Hematopoietic multipotent progenitor cell (in vitro differentiated cells): ENCODE measurements around the gene UQCRHL. TPM values are rescaled to one million over a fixed set of nuclear protein-coding genes. Genes with fewer than 3 reads are reported as not detected.
"Not testable (repeated sequence)": the region's sequence is repeated elsewhere in the genome, so short reads cannot be mapped to it uniquely, and the experiment has no call there.

Experiments used
- DNase-seq, 3 donors: peaks; one replicate each; pipeline ENCODE4 v3.0.0-alpha.2; 2011 to 2015; ENCODE audit warnings: low read depth in 2 of 3, low spot score in 2 of 3
- total RNA-seq: library from RNA; depleted of rRNA; stranded (reverse); fragments of >200 nt; gene quantifications from one replicate; pipeline ENCODE4 v1.2.3, GENCODE V29; 2012

The UQCRHL gene
- total RNA-seq, result 0.54 TPM

DNA sequence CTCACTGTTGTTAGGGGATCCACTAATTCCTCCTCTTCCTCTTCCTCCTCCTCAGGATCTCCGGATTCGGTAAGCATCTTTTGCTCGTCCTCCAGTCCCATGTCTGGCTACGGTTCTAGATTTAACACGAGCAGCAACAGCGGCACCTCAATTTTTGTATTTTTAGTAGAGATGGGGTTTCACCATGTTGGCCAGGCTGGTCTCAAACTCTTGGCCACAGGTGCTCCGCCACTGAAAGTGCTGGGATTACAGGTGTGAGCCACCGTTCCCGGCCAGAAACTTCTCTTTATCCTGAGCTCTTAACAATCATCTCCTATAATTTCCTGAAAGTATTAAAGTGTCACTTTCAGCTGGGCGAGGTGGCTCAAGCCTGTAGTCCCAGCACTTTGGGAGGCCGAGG, at the start of gene UQCRHL:
TSS of gene UQCRHL (minus strand) at position 101 of the 400 bp plus-strand sequence. CDS start at position 101, 0 bp downstream.
- DNase-seq, result not testable (repeated sequence)

DNA sequence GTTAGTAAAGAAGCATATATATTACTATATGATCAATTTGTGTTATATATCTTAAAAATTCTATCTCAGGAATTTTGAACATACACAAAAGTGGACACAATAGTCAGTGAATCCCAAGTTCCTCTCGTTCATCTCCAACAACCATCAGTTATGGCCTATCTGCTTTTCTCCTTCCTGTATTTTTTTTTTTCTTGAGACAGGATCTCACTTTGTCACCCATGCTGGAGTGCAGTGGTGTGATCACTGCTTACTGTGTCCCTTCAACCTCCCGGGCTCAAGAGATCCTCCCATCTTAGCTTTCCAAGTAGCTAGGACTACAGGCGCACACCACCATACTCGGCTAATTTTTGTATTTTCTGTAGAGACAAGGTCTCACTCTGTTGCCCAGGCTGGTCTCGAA, 49.4 kb upstream of the UQCRHL start:
- no peak for DNase-seq

DNA sequence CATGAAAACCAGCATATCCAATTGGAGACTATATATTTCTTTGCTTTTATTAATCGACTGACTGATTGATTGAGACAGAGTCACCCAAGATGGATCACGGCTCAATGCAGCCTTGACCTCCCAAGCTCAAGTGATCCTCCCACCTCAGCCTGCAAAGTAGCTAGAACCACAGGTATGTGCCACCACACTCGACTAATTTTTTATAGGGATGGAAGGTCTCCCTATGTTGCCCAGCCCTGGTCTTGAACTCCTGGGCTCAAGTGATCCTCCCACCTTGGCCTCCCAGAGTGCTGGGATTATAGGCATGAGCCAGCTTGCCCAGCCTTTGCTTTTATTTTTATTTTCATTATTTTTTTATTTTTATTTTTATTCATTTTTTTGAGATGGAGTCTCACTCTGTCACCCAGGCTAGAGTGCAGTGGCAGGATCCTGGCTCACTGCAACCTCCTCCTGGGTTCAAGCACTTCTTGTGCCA, 45.4 kb upstream of the UQCRHL start:
- DNase-seq, result no peak

DNA sequence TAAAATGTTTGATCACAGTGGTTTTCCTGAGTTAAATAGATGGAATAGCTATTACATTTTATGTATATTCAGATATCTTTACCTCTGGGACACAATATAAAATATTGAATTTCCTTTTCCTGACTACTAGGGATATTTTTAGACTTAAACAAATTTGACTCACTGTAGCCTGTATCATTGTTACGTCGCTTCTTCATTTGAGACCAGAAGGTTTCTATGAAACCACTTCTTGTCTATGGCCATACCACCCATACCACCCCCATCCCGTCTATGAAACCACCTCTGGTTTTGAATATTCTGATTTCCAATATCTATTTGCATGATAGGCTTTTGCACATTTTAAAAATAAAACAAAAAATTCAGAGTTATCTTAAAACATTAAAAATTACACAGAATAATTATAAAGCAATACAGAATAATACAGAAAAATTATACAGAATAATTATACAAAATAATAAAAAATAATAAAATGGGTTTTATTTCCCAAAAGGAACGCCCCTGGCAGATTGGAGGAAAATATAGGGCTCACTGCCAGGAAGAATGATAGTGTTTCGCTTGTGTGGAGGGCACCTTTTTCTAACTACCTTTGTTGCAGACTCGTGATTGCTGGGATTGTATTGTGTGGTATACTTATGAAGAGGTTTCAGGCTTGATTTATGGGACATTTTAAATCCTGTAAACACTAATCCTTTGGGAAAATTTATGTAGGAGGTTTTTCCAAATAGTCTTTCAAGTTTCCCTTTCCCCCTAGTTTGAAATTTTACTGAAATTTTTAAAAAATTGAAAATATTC, 44.8 kb upstream of the UQCRHL start:
- peak in 1 of 3 donors; percentile 13 for DNase-seq

DNA sequence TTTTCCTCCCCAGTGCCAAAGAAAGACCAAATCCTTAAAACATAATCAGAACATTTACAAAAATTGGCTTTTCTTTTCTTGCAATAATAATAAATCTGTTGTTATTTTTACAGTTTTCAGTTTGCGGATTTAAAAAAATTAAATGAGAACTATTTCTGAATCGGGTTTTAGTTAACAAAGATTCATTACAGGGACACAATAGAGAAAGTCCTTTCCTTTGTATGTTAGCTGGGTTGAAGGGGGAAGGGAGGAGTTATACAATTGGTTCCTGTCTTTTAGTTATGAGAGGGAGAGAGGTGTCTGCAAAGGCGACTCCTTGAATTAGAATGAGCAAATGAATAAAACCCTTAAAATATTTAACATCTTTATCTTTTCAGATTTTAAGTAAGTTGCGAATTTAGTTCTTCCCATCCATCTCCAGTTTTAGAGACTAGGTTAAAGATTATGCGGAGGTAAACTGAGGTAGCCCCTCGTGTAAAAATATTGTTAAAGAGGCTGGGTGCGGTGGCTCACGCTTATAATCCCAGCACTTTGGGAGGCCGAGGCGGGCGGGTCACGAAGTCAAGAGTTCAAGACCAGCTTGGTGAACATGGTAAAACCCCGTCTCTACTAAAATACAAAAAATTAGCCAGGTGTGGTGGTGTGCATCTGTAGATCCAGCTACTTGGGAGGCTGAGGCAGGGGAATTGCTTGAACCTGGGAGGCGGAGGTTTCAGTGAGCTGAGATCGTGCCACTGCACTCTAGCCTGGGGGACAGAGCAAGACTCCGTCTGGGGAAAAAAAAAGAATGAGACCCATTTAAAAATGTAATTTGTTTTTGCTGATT, 44.0 kb upstream of the UQCRHL start:
- no peak for DNase-seq

DNA sequence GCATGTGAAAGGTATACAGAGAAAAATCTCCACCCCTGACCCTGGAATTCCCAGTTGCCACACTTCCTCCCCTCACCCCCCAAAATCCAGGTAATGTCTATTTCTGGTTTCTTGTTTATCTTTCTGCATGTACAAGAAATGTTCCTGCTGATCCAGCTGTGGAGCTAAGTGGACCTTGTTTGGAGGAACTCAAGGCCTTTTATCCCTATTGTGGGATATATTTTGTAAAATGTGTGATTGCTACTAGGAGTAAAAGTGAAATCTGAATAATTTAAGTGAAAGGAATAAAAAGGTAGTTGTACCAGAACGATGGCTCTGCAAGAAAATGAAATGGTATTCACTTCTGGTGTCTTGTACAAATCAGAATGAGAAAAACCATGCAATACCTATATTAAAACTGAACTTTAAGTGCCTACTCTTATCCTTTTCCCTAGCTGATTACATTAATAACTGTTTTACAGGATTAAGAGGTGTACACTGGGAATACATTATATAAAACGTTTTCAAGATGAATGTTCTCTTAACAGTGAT, 43.1 kb upstream of the UQCRHL start:
- DNase-seq, result no peak

DNA sequence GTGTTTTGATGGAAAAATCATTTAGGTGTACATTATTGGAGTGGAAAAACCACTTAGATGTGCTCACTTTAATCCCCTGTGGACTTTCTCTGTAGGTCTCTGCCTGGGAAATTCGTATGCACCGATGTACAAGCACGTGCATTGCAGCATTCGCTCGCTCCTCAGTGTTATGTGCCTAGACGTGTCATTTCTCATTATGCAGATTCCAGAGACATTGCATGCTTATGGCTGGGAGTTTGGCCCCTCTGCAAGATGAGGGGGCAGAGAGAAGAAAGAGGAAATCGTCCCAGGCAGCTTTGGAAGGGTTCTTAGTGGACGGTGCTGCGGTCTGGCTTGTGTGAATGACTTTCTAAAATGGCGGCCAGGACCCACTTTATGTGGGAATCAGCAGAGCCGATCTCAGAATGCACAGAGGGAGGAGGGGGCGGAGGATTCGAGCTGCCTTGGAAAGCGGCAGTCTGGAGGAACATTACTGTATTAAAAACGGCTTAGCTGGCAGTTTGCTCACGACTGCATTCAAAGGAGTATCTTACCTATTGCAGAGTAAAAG, 42.4 kb upstream of the UQCRHL start:
- DNase-seq, result peak in 2 of 3 donors; percentile 46 to 54

DNA sequence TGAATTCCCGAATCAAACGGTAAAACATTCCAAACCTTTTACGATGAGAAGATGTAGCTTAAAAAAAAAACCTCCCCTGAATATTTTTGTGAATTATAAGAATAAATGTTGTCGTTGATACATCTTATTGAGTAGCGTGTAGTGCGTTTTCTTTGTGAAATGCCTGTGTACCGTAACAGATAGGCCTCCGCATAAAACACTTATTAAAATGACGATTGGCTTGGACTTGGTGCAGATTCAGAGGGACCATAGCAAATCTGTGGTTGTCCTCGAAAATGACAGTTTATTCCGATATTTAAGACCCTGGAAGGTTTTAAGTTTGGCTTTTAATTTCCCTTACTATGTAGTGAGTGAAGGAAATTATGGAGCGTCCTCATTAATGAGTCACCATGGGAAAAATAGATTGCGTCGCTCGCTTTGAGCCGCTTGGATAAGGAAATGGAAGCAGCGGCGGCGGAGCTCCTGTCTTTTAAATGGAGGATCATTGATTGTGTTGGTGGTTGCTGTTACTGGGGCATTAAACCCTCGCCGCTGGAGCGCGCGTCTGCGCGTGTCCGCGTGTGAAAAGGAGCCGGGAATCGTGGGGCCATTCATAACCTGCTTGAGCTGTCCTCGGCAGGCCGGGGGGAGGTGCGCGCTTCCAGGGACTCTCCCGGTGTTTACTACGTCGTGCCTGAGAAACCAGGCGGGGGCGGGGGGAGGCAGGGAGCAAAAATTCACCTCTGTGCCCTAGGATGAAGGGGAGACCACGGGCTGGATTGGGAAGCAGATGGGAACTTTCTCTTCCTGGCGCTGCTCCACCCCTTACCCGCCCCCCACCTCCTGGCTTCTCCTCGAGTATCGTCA, 41.7 kb upstream of the UQCRHL start:
- DNase-seq, result peak; percentile 35 to 87 (median 85)

DNA sequence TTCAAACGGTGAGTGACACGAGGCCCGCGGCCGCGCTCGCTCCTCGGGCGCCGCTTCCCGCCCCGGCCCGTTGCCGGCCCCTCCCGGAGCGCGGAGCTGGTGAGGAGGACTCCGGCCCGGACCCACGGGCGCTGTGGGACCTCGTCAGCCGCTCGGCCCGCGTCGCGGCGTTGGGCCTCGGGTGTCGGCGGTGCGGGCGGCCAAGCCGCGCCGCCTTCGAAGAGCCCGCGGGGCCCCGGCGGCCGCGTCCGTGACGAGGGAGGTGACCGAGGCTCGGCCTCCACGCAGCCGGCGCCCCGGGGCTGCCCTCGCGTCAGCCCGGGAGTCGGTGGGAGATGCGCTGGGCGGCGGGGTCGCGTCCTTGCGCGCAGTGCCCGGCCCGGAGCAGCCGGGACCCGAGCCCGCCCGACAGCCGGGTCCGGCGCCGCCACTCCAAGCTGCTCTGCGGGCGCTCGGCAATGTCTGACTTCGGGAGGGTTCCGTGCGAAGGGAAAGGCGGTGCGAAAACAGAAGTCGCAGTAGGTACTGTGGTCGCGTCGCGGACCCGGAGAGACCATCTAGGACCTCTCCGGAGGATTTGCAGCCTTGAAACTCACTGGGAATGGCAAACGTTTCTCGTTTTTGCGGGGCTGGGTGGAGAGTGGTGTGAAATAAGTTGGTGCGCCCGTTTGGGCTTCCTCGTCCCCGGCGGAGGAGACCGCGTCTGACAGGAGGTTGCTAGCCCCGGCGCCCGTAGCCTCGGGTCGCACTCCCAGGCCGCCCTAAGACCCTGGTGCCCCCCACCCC, 40.9 kb upstream of the UQCRHL start:
- peak in 2 of 3 donors; percentile 32 to 56 for DNase-seq

DNA sequence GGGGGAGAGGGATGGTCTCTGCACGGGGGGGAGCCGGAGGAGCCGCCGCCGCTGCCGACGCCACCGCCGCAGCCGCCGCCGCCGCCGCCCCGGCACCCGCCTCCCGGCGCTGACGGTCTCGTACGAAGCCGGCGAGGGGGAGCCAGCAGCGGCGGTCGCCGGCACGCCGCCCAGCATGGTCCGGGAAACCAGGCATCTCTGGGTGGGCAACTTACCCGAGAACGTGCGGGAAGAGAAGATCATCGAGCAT, 40.4 kb upstream of the UQCRHL start:
- DNase-seq, result no peak

DNA sequence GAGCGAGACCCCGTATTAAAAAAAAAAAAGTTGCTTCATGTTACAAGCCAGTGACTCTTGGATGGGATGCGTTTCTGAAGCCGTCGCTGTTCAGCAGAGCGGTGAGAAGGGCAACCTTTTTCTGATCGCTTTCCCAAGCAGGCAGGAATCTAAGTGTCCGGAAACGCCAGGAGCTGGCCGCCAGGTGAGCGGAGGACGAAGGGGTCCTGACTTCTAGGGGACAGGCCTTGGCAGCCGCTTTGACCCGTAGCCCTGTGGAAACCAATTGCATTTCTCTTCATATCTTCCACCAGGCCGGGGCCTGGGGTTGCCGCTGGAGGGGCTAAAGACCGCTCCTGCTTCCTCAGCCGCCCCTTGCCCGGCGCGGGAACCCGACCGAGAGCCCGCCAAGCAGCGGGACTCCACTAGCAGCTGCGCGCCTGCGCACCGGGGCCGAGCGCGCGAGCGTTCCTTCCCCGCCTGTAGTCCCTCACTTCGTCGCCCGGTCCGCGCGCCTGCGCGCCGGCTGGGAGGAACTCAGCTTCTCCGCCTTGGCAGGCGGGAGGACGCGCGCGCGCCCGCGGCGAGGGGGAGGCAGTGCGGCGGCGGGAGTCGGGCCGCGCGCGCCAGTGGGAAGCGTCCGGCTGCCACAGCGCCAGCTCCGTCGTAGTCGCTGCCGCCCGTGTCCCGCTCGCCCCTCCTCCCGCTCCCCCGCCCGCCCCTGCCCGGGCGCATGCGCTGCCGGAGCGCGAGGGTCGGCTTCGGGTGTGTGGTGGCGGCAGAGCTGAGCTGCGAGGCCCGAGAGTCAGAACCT, 39.8 kb upstream of the UQCRHL start, which contains the start of gene SPEN:
TSS of gene SPEN (plus strand) at position 608 of the 793 bp plus-strand sequence. CDS start 361 bp downstream, outside the sequence.
- peak; percentile 97 to 99 (median 98) for DNase-seq

DNA sequence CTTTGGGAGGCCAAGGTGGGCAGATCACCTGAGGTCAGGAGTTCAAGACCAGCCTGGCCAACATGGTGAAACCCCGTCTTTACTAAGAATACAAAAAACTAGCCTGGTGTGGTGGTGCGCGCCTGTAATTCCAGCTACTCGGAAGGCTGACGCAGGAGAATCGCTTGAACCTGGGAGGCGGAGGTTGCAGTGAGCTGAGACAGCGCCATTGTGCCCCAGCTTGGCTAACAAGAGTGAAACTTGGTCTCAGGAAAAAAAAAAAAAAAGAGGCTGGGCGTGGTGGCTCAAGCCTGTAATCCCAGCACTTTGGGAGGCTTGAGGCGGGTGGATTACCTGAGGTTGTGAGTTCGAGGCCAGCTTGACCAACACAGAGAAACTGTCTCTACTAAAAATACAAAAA, 38.6 kb upstream of the UQCRHL start:
- not testable (repeated sequence) for DNase-seq

DNA sequence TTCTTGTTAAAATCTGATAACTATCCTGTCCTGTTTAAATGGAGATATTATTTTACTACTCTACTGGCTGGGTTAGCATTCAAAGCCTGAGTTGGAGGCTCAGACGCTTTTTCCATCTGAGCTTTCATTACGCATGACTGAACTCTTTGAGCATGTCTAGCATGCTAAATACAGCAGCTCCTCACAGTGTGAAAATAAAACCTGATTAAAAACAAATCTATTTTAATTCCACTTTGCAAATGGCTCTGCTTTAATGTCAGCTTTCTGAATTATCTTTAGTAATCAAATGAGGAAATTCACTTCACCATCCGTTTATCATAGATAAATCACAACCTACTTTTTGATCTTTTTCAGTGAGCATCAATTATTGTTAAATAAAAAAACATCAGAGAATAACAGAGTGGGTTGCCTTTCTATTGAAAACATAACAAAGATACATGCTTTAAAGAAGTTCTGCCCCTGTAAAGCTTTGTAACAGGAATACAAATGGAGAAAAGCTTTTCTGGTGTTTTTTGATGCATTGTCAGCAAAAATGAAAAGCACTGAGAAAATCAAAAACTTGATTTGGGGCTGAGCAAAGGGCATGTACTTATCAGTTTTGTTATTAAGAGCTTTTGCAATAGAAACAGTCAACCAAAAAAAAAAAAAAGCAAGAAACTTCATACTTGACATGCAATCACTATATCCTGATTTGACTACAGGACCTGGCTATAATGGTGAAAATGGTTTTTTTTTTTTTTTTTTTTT, 36.5 kb upstream of the UQCRHL start:
- no peak for DNase-seq

DNA sequence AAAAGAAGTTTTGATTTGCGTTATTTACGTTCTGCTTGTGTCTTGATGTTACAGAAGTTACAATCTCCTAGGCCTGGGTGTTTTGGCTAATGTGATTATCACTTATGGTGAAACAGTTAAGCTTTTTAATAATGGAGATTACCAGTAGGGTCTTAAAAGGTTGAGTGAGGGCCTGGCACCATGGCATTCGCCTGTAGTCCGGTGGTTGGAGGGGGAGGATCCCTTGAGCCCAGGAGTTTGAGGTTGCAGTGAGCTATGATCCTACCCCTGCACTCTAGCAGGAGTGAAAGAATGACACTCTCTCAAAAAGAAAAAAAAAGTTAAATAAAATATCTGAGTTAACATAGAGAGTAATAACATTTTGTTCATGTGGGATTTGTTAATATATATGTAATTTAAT, 31.3 kb upstream of the UQCRHL start:
- no peak for DNase-seq

DNA sequence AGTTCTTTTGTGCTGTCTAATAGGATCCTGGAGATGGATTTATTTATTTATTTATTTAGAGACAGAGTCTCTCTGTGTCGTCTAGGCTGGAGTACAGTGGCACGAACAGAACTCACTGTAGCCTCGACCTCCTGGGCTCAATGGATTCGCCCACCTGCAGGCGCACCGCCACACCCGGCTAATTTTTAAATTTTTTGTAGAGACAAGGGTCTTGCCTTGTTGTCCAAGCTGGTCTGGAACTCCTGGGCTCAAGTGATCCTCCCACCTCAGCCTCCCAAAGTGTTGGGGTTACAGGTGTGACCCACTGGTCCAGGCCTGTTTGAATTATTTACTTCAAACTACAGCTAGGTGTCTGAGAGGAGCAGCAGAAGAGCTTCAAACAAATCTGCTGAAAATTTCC, 30.5 kb upstream of the UQCRHL start:
- DNase-seq, result no peak

DNA sequence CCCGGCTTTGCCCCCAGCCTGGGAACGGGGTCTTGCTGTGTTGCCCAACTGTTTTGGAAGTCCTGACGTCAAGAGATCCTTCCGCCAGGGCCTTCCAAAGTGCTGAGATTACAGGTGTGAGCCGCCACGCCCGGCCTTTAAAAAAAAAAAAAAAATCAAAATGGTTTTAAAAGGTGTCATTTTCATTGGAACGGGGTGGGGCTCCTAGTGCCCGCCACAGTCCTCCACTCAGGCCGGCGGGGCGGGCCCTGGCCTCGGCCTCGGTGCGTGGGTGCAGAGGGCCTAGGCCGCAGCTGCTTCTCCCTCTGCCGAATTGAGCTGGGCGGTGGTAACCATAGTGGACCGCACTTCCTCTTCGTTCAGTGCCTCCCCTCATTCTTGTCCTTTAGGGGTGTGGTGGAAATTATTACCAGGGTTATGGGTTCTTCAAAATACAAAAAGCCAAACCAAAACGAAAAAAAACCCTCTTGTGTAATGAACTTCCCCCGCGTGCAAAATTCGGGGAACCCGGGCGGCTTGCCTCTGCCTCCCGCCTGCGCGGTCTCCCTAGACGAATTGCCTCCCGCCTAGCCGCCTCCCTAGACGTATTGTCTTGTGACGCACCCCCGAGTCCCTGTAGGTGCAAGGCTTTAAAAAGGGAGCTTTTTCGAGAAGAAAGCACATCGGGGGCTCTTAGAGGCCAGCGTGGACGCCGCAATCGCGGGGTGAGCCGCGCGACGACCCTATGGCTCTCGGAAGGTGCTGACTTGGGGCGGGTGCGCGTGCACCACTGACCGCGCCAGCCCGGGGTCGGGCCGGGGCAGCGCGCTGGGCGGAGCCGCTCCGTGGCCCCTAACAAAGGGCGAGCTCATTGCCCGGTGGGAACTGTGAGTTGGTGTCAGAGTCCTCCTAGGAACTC, 29.6 kb upstream of the UQCRHL start:
- peak; percentile 25 to 92 (median 78) for DNase-seq

DNA sequence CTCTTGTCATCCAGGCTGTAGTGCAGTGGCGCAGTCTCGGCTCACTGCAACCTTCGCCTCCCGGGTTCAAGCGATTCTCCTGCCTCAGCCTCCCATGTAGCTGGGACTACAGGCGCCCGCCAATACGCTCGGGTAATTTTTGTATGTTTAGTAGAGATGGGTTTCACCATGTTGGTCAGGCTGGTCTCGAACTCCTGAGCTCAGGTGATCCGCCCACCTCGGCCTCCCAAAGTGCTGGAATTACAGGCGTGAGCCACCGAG, 29.0 kb upstream of the UQCRHL start:
- DNase-seq, result not testable (repeated sequence)
